ENCODE data around the gene GPSM1.

DNA sequence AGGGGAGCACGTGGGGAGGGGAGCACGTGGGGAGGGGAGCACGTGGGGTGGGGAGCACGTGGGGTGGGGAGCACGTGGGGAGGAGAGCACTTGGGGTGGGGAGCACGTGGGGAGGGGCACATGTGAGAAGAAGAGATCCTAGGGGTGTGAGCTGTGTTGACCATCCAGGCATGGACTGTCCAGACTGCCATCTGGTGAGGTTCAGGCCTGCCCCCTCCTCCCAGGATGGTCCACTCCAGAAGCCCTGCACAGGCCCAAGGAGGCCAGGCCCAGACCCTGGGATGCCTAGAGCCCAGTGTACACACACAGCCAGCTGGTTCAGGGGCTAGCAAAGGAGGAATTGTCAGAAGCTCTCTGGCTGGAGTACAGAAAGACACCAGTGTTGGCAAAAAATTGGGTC lies 70.3 kb downstream of the GPSM1 start:
- TF ChIP-seq, protein P1, sequence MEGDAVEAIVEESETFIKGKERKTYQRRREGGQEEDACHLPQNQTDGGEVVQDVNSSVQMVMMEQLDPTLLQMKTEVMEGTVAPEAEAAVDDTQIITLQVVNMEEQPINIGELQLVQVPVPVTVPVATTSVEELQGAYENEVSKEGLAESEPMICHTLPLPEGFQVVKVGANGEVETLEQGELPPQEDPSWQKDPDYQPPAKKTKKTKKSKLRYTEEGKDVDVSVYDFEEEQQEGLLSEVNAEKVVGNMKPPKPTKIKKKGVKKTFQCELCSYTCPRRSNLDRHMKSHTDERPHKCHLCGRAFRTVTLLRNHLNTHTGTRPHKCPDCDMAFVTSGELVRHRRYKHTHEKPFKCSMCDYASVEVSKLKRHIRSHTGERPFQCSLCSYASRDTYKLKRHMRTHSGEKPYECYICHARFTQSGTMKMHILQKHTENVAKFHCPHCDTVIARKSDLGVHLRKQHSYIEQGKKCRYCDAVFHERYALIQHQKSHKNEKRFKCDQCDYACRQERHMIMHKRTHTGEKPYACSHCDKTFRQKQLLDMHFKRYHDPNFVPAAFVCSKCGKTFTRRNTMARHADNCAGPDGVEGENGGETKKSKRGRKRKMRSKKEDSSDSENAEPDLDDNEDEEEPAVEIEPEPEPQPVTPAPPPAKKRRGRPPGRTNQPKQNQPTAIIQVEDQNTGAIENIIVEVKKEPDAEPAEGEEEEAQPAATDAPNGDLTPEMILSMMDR (IDR thresholded peaks at IDR 0.05): no peak
- no peak for TF ChIP-seq POLR2AphosphoS5 (IDR thresholded peaks at IDR 0.05)

All from sigmoid colon (tissue), 4 donors.